NCI-H128 (cell line): Measurements from ENCODE around the gene TFF2.

Experiments
- DNase-seq: peaks from one replicate; lab custom pipeline; 2025; ENCODE audit not compliant: unreplicated experiment; lab: John Stamatoyannopoulos, UW

The TFF2 gene

DNA sequence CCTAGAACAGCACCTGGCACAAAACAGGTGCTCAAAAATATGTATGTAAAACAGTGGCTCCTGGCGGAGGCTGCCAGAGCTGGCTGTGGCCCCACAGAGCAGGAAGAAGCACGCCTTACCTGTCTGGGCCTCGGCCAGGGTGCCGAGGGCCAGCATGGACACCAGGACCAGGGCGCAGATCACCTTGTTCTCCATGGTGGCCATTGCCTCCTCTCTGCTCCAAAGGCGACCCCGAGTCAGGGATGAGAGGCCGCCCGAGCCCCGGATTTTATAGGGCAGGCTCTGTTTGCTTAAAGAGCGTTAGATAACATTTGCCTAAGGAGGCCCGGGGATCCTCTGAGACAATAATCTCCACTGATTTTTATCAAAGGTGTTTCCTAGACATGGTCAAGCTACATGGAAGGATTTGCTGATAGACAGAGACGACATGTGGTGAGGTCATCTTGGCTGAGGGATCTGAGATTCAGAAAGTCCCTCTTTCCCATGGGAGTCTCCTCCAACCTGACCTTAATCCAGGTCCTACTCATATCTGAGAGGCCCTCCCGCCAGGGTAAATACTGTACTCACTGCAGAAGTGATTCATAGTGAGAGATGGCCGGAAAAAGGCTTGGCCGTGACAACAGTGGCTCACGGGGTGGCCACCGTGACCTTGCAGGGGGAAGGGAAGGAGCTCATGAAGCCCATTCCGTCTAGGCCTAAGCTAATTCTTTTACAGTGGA, 15.7 kb upstream of the TFF2 start, which contains the start of gene TFF1:
TSS of gene TFF1 (minus strand) at position 244 of the 719 bp plus-strand sequence. CDS start at position 204, 40 bp downstream.
- no peak for DNase-seq

DNA sequence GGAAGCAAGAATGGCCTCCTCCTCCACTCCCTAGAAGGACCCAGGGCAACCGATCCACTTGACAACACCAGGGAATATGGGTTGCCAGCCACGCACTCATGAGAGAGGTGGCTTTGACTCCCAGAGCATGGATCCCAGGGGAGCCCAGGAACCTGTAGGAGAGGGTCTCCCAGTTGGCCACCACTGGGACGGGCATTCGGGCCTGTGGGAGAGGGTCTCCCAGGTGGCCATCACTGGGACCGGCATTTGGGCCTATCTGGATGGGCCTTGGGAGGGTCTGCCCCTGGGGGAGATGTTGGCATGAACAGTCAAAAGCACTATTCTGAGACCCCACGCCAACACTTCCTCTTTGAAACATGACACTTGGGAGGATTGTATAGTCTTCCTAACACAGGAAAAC, 15.0 kb upstream of the TFF2 start:
- DNase-seq = no peak

DNA sequence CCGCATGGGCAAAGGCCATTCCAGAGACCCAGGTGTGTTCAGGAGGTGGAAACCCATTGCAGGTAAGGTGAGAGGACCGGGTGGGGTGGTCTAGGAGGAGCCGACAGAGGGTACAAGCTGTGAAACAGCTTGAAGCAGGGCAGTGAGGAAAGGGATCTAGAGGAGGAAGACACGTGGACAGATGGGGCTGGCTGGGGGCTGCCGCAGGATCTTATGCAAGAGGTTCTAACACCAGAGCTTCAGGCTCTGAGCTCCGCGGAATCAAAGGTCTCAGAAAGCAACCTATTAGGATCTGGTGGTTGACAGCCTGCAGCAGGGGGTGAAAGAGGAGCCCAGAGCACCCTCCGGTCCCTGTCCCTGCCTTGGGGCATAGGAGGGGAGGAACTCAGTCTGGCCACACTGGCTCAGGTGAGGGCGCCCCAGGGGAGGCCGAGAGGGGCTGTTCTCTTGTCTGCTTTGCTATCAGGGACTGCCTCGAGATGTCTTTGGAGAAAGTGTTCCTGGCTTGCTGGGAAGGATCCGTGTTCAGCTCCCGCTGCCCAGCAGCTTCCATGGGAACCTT, 13.6 kb upstream of the TFF2 start:
- no peak for DNase-seq

DNA sequence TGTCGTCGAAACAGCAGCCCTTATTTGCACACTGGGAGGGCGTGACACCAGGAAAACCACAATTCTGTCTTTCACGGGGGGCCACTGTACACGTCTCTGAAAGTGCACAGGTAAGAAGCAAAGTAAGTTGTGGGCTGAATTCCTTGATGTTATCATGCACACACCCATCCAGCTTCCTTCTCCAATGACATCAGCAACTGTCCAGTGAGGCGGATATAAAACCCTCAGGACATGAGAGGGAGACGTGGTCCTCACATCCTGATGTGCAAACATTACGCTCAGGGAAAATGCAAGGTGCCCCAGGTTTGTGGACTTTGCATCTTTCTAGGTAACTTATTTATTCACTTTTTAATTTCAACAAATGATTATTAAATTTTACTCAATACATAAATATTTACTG, 12.5 kb upstream of the TFF2 start:
- DNase-seq = no peak

DNA sequence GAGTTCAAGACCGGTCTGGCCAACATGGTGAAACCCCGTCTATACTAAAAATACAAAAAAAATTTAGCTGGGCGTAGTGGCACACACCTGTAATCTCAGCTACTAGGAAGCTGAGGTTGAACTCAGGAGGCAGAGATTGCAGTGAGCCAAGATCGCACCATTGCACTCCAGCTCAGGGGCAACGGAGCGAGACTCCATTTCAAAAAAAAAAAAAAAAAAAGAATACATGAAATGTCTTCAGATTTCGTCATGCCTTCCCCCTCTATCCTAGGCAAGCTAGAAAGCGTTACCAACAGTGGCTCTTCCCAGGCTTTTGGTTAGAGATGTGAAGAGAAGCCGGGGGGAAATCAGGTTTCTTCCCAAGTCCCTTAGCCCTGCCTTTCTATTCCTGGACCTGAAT, 11.9 kb upstream of the TFF2 start:
- DNase-seq = no peak

DNA sequence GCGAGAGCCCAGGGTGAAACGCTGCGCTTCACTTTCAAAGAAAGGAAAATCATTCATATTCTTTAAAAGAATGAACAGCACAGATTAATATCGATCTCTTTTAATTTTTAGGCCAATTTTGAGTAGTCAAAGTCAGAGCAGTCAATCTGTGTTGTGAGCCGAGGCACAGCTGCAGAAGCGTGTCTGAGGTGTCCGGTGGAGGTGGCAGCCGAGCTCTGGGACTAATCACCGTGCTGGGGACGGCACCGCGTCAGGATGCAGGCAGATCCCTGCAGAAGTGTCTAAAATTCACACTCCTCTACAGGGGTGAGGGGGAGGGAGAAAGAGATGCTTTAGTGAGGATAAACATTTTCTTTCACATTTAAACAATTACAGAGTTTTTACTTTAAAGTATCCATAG, 11.4 kb upstream of the TFF2 start:
- DNase-seq = no peak

DNA sequence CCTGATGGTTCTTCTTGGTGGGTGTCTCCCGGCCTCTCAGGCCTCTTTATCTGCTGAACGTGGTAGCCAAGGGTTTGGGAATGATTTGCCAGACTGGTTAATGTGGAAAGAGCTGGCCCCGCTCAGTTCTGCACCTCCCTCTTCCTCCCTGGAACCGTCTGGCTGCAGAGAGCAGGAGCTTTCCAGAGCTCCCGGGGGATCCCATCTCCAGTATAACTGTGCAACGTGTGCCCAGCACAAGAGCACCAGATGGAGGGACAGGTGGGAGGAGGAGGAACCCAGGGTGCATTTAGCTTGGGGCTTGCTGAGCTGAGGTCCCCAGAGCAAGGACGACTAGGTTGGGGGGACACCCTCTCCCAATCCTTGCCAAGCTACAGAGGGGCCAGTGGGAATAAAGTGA, 10.5 kb upstream of the TFF2 start:
- no peak for DNase-seq

DNA sequence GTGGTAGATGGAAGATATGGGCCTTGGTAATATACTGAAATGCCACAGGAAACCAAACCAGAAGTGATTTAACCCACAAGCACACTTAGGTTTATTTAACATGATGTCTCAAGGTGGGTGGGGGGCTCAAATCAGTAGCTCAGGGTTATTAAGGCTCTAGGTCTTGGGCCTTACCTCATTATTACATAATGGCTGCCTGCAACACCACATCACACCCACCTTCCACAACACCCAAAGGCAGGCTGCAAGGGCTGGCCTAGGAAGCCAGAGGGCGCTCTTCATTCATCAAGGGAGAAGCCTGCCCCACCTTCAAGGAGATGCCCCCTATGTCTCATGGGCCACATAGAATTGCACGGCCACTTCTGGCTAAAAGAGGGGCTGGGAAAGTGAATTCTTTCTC, 9.5 kb upstream of the TFF2 start:
- DNase-seq = no peak

DNA sequence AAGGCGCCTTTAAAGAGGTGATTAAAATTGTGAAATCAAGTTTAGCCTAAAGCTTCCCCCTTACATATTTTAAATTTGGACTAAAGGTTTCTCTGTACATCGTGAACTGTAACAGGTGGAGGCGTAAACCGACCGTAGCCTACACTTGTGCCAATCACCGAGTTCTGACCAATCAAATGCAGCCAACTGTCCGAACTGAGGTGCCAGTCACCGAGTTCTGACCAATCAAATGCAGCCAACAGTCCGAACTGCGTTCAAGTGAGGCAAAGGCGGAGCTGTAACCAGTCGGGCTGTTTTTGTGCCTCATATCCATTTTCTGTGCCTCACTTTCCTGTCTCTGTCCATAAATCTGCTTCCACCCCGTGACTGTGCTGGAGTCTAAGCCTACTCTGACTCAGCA, 8.1 kb upstream of the TFF2 start:
- DNase-seq = no peak

DNA sequence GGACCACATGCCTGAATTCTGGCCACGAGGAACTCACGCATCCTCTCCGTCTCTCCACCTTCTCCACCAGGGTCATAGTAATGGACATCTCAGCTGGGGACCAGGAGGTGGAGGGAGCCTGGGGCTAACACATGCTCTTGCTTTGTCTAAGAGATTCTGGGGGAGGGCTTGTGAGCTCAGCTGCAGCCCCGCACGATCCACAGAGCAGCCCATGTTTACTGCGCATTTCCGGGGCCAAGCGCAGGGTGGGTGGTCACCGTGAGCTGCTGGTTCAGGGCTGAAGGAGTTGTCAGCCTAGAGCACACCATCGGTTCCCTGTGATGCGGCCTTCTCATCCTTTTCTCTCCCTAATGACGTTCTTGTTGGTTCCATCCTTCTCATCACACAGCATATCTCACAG, 7.5 kb upstream of the TFF2 start:
- DNase-seq = no peak

DNA sequence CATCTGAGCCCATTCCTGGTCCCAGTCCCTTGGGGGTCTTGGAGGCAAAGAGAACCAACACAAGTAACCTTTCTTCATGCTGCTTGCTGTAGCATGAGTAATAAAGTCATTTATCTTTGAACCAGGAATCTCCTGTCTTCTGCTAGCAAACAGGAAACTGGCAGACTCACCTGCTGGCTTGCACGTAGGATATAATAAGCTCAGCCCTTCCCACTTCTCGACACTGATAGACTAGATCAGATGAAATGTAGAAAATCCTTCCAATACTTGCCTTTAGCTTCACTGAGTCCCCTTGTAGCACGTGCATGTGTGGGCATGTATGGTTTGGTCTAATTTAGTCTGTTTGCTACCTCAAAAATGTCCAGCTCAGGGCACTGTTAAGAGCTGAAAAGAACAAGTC, 6.5 kb upstream of the TFF2 start:
- DNase-seq = no peak

DNA sequence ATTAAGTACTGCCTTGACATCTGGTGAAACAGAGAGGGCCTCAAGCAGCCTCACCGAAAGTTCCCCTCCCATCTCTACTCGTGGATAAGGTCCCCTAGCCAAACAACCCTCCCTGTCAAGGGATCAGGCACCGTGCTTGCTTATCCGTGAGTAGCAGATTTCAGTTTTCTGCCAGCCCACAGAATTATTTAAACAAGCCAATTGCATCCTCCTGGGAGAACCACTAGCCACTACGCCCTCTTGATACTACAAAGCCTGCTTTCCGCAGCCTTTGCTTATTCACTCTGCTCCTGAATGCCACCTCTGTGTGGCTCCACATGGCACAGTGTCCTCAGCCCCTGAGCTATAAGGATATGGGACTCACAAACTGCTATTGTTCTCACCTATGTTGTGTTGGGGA, 5.9 kb upstream of the TFF2 start:
- DNase-seq = no peak

DNA sequence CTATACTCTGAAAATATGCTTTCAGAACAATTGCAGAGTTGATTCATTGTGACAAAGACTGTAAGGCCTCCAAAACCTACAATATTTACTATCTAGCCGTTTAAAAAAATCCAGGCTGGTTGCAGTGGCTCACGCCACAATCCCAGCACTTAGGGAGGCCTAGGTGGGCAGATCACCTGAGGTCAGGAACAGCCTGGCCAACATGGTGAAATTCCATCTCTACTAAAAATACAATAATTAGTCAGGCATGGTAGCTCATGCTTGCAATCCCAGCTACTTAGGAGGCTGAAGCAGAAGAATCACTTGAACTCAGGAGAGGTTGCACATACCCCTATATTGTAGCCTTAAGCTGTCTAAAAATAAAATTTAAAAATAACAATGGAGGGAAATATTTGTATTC, 5.3 kb upstream of the TFF2 start:
- no peak for DNase-seq

DNA sequence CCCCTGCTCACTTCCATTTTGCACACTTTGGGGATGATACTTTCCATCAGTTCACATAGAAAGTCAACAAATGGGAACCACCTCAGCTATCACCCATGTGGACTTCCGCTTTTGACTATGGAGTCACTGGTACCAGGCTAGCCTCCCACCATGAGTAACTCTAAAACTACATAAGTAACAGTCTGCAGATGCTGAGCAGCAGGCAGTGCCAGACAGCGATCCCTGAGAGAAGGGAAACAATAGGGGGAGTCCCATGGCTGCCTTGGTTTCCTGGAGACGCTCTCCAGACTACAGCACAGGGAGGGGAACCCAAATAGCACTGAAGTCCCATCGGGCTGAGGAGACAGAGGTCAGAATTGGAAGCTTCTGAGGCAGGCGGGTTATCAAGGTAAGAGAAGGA, 2.8 kb upstream of the TFF2 start:
- no peak for DNase-seq

DNA sequence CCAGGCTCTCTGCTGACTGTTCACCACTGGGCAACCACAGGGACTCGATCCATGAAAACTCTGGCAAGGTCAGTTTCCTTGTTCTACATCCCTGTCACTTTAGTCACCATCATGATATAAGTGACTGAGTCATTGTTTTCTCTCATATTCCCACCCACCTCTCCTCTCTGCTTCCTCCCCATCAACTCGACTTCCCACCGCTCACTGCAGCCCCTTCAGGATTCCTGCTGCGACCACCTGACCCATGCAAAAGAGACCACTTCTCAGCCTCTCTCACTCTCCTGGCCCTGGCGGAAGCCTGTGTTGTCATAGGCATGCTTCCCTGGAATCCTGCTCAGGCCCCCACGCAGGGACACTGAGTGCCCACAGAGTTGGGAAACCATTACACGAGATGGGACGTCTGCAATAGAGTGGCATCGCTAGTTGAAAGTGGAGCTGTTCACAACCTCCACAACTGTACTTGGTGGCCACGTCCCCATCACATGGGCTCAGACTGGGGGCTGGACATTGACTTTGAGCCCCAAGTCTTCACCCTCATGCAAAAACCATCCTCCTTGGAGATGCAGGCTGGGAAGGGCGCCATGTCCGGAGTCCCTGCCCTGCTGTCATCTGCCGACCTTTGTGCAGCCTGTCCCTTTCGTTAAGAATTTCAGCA, 1.8 kb upstream of the TFF2 start:
- no peak for DNase-seq

DNA sequence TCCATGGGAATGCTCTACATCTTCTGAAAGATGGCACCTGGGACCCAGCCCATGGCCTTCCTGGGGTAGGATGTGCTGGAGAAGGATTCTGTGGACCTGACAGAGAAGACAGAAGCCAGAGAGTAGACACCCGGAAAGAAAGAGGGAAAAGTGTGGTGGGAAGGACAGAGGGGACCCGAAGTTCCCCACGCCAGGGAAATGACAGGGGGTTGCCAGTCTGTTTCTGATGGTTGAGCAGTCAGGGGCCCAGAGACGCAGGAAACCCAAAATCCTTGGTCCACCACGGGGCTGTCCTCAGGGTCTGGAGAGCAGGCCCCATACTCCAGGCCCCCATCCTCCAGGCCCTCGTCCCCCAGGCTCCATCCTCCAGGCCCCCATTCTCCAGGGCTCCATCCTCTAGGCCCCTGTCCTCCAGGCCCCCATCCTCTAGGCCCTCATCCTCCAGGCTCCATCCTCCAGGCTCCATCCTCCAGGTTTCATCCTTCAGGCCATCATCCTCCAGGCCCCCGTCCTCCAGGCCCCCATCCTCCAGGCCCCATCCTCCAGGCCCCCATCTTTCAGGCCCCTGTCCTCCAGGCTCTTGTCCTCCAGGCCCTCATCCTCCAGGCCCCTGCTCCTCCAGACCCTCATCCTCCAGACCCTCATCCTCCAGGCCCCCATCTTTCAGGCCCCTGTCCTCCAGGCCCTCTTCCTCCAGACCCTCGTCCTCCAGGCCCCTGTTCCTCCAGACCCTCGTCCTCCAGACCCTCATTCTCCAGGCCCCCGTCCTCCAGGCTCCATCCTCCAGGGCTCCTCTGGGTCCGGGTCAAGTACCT, 1.0 kb upstream of the TFF2 start:
- no peak for DNase-seq

DNA sequence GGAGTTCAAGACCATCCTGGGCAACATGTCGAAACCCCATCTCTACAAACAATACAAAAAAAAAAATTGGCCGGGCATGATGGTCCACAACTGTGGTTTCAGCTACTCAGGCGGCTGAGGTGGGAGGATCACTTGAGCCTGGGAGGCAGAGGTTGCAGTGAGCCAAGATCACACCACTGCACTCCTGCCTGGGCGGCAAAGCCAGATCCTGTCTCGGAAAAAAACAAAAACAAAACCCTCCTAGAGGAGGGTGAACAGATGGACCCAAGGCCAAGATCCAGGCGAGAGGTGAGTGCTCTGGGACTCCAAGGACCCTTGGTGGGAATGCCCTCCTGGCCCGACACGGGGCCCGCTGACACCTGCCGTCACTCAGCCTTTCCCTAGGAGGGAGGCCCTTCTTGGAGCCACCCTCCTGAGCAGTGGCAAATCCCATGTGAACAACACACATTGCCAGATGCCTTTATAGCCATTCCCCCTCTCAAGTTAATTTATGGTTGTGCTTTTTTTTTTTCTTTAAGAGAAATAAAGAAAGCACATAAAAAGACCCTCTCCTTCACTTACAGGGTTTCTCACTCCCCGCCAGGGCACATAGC, 380 bp downstream of the TFF2 start:
- DNase-seq = no peak

DNA sequence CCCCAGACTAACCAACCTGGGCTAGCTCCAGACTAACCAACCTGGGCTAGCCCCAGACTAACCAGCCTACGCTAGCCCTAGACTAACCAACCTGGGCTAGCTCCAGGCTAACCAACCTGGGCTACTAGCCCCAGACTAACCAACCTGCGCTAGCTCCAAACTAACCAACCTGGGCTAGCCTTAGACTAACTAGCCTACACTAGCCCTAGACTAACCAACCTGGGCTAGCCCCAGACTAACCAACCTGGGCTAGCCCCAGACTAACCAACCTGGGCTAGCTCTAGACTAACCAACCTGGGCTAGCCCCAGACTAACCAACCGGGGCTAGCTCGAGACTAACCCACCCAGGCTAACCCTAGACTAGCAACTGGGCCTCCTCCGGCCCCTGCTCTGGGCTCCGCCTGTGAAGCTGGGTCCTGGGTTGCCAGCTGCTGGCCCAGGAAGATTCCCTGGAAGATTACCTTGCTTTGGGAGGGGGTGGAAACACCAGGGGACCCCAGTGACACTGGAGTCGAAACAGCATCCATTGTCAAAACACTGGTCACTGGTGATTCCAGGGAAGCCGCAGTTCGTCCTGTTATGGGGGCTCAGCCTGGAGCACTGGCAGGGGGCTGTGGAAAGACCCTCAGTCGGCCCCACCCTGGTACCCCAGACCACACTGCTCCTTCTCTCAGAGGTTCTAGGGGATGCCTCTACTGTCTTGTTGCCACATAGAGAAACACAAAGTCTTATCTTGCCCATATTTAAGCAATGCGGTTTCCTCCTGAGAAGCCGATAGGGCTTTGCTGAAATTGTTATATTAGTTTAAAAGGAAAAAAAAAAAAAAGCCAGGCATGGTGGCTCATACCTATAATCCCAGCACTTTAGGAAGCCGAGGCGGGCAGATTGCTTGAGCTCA, 1.1 kb downstream of the TFF2 start:
- DNase-seq = no peak

DNA sequence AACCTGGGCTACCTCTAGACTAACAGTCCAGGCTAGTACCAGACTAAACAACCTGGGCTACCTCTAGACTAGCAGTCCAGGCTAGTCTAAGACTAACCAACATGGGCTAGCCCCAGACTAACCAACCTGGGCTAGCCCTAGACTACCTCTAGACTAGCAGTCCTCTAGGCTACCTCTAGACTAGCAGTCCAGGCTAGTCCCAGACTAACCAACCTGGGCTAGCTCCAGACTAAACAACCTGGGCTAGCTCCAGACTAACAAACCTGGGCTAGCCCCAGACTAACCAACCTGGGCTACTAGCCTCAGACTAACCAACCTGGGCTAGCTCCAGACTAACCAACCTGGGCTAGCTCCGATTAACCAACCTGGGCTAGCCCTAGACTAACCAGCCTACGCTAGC, 2.0 kb downstream of the TFF2 start:
- no peak for DNase-seq

DNA sequence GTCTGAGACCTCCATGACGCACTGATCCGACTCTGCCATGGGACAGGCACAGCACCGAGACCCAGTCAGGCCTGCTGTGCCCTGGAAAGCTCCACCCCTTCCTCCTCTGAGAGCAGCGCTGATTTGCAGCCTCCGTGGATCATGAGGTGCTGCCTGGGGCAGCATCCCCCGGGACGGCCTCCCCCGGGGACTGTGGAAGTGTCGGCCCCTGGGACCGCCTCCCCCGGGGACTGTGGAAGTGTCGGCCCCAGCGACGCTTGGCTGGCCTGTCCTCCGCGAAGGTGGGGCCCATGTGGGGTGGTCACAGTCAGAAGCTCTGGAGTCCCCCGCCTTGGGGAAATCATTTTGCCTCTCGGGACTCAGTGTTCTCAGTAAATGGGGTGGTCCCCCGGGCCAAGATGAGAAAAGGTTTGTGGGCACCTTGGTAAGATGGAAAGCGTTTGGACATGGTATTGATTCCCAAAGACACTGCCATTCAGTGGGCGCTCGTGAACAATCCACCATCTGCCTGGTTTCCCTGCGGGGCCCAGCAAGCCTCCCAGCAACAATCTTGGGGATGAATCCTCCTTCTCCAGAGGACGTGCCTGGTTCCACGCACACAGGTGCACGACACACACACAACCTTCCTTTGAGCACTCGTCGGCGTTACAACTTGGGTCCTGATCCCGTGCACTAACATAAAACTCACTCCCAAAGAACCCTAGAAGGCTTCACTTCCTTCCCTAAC, 3.0 kb downstream of the TFF2 start:
- no peak for DNase-seq
